RWPE2 (cell line): ENCODE data around the gene RETNLB.

Experiments used
- ATAC-seq: fragments of 200-7000 bp; cut with Tn5 transposase; 3 replicates; pipeline ENCODE4 v1.9.1; 2021; ENCODE audit warnings: low read depth
- DNase-seq: peaks from one replicate; pipeline ENCODE4 v3.0.0-alpha.2; 2020; ENCODE audit warnings: low spot score
- H3K27ac ChIP-seq: fragments of 450-650 bp; 2 replicates; pipeline ENCODE4 v1.5.1; 2017; ENCODE audit warnings: mild to moderate bottlenecking; ENCODE audit not compliant: poor library complexity, severe bottlenecking
- H3K27me3 ChIP-seq: fragments of 250-450 bp; sonication (Bioruptor Pico); 2 replicates; pipeline ENCODE4 v1.5.1; 2021; ENCODE audit warnings: mild to moderate bottlenecking, moderate library complexity; ENCODE audit not compliant: insufficient read depth, poor library complexity, severe bottlenecking
- H3K36me3 ChIP-seq: fragments of 250-450 bp; sonication (Bioruptor Pico); 2 replicates; pipeline ENCODE4 v1.5.1; 2020; ENCODE audit warnings: low read depth, mild to moderate bottlenecking, moderate library complexity
- H3K4me1 ChIP-seq: fragments of 250-450 bp; sonication (Bioruptor Pico); 2 replicates; pipeline ENCODE4 v1.5.1; 2021; ENCODE audit warnings: mild to moderate bottlenecking, moderate library complexity; ENCODE audit not compliant: insufficient read depth, poor library complexity, severe bottlenecking
- H3K4me3 ChIP-seq: fragments of 250-450 bp; sonication (Bioruptor Pico); 2 replicates; pipeline ENCODE4 v1.5.1; 2021; ENCODE audit warnings: mild to moderate bottlenecking, moderate library complexity; ENCODE audit not compliant: severe bottlenecking
- H3K9me3 ChIP-seq: fragments of 250-450 bp; sonication (Bioruptor Pico); 2 replicates; pipeline ENCODE4 v1.5.1; 2021; ENCODE audit warnings: mild to moderate bottlenecking, moderate library complexity; ENCODE audit not compliant: severe bottlenecking
- TF ChIP-seq, protein P1 (sequence below): fragments of 450-650 bp; IDR thresholded peaks from one replicate; pipeline ENCODE4 v1.5.1; 2017; ENCODE audit warnings: mild to moderate bottlenecking, moderate library complexity; ENCODE audit not compliant: poor library complexity, severe bottlenecking

The RETNLB gene

DNA sequence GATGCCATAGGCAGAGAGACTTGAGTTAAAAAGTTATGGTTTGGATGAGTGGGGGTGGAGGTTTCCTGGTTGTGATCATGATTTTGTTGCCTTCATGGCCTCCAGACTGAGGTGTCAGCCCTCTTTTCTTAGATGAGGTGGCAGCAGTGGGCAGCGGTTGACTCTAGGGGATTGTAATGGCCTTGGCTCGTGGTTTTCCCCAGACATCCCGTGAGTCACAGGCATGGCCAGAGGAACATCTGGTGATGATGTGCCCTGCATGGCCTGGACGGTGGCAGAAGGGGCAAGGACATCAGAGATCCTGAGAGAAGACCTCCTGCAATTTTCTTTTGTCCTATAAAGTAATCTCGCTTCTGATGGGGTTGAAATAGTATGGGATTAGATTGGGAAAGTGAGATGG is 12.4 kb downstream of the RETNLB start:
- no peaks in the 10 kb centered on the region for H3K27me3 ChIP-seq

DNA sequence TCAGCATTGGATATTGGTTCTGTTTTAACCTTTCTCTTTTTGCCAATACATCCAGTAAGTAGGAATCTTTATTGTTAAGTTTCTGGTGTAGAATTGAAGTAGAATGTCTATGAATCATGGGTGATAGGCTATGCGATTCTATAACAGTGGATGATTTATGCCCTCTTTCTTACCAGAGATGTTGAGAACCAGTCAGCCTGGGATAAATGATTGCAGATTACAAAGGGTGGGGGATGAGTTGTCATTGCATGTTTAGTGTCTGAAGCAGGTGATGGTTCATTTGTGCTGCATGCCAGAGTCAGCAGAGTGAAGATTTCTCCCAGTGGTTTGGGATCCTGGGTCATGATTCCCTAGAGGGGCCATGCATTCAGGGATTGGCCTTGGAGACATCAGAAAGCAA is 14.3 kb downstream of the RETNLB start:
- Histone ChIP-seq H3K4me3 (no peak overlapping the region), H3K27me3 (no peaks in the 10 kb centered on the region), H3K9me3 (no peaks in the 10 kb centered on the region), H3K27ac (no peak overlapping the region), H3K4me1 (no peaks in the 10 kb centered on the region), H3K36me3 (no peaks in the 10 kb centered on the region)
- no peak for DNase-seq
- TF ChIP-seq, protein P1, sequence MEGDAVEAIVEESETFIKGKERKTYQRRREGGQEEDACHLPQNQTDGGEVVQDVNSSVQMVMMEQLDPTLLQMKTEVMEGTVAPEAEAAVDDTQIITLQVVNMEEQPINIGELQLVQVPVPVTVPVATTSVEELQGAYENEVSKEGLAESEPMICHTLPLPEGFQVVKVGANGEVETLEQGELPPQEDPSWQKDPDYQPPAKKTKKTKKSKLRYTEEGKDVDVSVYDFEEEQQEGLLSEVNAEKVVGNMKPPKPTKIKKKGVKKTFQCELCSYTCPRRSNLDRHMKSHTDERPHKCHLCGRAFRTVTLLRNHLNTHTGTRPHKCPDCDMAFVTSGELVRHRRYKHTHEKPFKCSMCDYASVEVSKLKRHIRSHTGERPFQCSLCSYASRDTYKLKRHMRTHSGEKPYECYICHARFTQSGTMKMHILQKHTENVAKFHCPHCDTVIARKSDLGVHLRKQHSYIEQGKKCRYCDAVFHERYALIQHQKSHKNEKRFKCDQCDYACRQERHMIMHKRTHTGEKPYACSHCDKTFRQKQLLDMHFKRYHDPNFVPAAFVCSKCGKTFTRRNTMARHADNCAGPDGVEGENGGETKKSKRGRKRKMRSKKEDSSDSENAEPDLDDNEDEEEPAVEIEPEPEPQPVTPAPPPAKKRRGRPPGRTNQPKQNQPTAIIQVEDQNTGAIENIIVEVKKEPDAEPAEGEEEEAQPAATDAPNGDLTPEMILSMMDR, result no peak
- ATAC-seq, result no peak

More for the DNA sequence above, 12.4 kb downstream of the RETNLB start:
- Histone ChIP-seq H3K27ac (no peak overlapping the region), H3K4me3 (no peak overlapping the region), H3K4me1 (no peaks in the 10 kb centered on the region), H3K9me3 (no peaks in the 10 kb centered on the region), H3K36me3 (no peaks in the 10 kb centered on the region)
- ATAC-seq, result no peak
- DNase-seq, result no peak
- TF ChIP-seq, protein P1, result no peak

DNA sequence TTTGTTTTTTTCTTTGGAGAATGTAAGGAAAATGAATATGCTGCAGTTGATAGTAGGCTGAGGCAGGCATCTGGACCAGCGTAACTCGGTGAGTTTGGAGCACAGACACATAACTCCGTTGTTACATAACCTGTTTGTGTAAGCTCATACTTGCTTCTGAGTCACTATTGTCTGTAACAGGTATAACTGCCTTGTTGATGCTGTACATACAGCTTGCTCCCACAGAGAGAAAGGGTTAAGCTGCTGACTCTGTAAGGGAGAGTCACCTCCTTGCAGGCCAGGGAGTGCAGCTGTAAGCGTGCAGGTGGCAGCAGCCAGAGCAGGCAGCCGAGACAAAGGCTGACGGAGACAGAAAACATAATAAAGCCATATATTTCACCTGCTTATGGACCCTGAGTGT is 20.4 kb downstream of the RETNLB start:
- Histone ChIP-seq H3K4me3 (no peak overlapping the region), H3K4me1 (no peaks in the 10 kb centered on the region)
- TF ChIP-seq, protein P1, result no peak

DNA sequence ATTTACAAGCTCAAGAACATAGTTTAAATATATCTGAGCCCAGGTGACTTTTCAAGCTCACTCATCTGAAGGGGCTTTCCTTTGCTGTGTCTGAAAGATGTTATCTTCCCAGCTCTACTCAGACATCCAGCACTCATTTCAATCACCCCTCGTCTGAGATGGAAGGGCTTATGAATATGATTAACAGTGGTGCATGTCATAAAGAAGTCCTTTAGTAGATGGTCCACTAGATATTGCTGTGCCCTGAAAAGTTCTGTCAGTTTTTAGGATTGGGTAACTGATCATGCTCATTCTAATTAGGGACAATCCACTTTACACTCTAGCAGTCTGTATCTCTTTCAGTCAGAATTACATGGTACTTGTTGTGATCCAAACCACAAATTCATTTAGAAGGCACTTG is 28.3 kb downstream of the RETNLB start:
- ATAC-seq (no peak), DNase-seq (no peak)
- TF ChIP-seq, protein P1, result no peak
- no peaks in the 10 kb centered on the region for H3K9me3 ChIP-seq
- no peak overlapping the region for H3K4me3 ChIP-seq
- no peaks in the 10 kb centered on the region for H3K36me3 ChIP-seq
- H3K27me3 ChIP-seq, result no peaks in the 10 kb centered on the region
- H3K4me1 ChIP-seq, result no peaks in the 10 kb centered on the region
- H3K27ac ChIP-seq, result no peak overlapping the region

More for the DNA sequence above, 20.4 kb downstream of the RETNLB start:
- ATAC-seq, result no peak
- DNase-seq, result no peak
- H3K36me3 ChIP-seq, result no peaks in the 10 kb centered on the region
- no peaks in the 10 kb centered on the region for H3K9me3 ChIP-seq
- H3K27ac ChIP-seq, result no peak overlapping the region
- no peaks in the 10 kb centered on the region for H3K27me3 ChIP-seq

DNA sequence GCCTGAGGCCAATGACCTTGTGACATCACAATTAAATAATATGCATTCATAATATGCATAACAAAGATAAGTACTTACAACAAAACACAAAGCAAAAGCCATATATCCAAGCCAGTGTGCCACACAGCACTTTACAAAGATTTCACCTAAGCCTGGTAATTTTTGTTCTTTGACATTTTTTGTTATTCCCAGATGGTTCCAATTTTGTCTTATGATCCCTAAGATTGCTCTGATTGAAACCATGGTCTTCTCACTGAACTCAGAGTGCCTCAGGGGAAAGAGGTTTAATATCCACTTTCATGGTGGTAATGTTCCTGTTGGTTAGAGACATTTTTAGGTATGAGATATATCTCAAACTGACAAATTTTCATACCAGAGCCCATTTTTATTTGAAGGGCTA is 29.1 kb downstream of the RETNLB start:
- Histone ChIP-seq H3K9me3 (no peaks in the 10 kb centered on the region), H3K27ac (no peak overlapping the region), H3K4me1 (no peaks in the 10 kb centered on the region), H3K27me3 (no peaks in the 10 kb centered on the region), H3K4me3 (no peak overlapping the region), H3K36me3 (no peaks in the 10 kb centered on the region)
- DNase-seq, result no peak
- TF ChIP-seq, protein P1, result no peak
- no peak for ATAC-seq
